Tongue (tissue), 2 donors: ENCODE measurements around the gene SIRT3. TPM values are rescaled to one million over a fixed set of nuclear protein-coding genes. Genes with fewer than 3 reads are reported as not detected.

Source experiments
- DNase-seq: peaks from one replicate; pipeline ENCODE4 v3.0.0-alpha.2; 2015
- total RNA-seq: library from RNA; depleted of rRNA; stranded (reverse); fragments of >200 nt; gene quantifications from one replicate; pipeline ENCODE4 v1.2.3, GENCODE V29; 2014

SIRT3 gene
- total RNA-seq, 1 donor from 2014 or later, result 14.0 TPM

- DNase-seq, result no peak
Measured at GRCh38 chr11:215581-216037, 20.5 kb downstream of the SIRT3 start.

GRCh38 chr11:214083-214482 lies 22.1 kb downstream of the SIRT3 start:
- no peak for DNase-seq

GRCh38 chr11:213111-213510 lies 23.0 kb downstream of the SIRT3 start:
- DNase-seq, result no peak

- no peak for DNase-seq
Measured at GRCh38 chr11:212150-213100, 23.7 kb downstream of the SIRT3 start.

- DNase-seq, result no peak
Measured at GRCh38 chr11:211741-212140, 24.4 kb downstream of the SIRT3 start.

- DNase-seq, result no peak
Measured at GRCh38 chr11:211295-211694, 24.8 kb downstream of the SIRT3 start.

GRCh38 chr11:210803-211180 lies 25.4 kb downstream of the SIRT3 start:
- DNase-seq, result no peak

GRCh38 chr11:210122-210802 lies 25.9 kb downstream of the SIRT3 start:
- no peak for DNase-seq

- no peak for DNase-seq
Measured at GRCh38 chr11:209275-210121, 26.6 kb downstream of the SIRT3 start.

- no peak for DNase-seq
Measured at GRCh38 chr11:208917-209260, 27.3 kb downstream of the SIRT3 start.

- peak; percentile 90 for DNase-seq
Measured at GRCh38 chr11:208181-208916, 27.8 kb downstream of the SIRT3 start.

- no peak for DNase-seq
Measured at GRCh38 chr11:207863-208180, 28.3 kb downstream of the SIRT3 start.

- peak; percentile 98 for DNase-seq
Measured at GRCh38 chr11:207208-207862, 28.8 kb downstream of the SIRT3 start, which contains the start of the genes BET1L and RIC8A. TSS of gene BET1L (minus strand) at chr11:207399. CDS start at chr11:207321, 78 bp downstream. TSS of gene RIC8A (plus strand) at chr11:207708. CDS start at chr11:208855, 1,147 bp downstream.

GRCh38 chr11:206526-207207 lies 29.5 kb downstream of the SIRT3 start:
- DNase-seq, result no peak

GRCh38 chr11:206002-206384 lies 30.1 kb downstream of the SIRT3 start:
- no peak for DNase-seq

GRCh38 chr11:205221-206001 lies 30.7 kb downstream of the SIRT3 start:
- DNase-seq, result no peak

- no peak for DNase-seq
Measured at GRCh38 chr11:204587-205109, 31.5 kb downstream of the SIRT3 start.

- DNase-seq, result no peak
Measured at GRCh38 chr11:203945-204586, 32.1 kb downstream of the SIRT3 start.
